ENCODE measurements around the gene USP21.

The USP21 gene

DNA sequence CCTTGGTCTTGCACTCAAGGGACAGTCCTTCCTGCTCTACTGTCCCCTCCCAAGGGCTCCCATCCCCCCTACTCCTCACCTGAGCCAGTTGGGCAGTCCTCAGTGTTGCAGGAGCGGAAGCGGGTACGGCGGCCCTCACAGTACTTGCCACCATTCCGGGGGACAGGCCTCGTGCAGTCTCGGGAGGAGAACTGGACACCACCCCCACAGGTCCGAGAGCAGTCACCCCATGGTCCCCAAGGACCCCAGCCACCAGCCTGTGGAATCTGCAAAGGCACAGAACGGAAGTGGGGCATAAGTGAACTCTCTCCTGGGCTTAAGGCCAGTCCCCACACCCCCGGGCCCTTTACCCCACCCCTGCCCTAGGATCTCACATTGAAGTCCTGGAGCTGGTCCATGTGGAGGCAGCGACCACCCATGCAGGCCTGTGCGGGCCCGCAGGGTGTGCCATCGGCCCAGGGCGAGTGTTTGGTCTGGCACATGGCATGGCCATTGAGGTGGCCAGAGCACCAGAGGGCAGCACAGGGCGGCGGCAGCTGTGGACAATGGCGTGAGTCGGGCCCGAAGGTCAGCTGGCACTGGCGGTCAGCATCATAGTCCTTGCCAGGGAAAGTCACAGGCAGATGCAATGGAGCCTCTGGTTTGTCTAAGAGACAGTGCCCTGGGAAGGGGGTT is 34.4 kb downstream of the USP21 start:
- no peak for DNase-seq (ENCODE audit: low spot score)

DNA sequence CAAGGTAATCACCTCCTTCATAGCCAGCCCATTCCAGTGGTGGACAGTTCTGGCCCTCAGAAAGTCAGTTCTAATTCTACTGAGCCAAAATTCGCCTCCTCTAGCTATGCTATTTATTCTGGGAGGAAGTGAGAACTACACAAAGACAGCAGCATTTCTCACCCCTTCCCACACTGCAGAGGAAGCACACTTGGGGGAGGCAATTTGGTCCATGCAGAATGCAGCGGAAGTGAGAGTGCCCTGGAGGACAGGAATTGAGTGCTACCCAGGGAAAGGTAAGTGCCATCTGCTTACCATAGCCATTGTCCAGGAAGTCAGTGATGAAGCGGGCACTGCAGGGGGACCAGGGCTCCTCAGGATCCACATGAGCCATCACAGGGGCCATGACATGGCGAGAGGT is 35.9 kb downstream of the USP21 start:
- DNase-seq (ENCODE audit: low spot score), result no peak

DNA sequence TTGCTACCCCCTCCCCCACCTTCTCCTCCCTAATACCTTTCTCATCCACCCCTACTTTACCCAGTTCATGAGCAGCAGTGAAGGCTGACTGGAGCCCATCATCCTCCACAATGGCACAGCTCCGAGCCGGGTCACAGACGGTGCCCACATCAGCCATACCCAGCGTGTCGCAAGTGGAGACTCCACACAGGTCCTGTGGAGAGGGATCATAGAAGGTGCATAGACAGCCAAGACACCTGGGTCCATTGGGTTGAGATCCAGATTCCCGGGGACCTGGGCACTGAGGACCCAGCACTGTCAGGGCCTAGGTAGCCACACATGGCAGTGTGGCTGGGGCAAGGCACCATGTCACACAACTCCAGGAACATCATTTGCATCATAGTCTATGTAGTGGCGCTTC is 36.8 kb downstream of the USP21 start:
- DNase-seq (ENCODE audit: low spot score), result no peak

DNA sequence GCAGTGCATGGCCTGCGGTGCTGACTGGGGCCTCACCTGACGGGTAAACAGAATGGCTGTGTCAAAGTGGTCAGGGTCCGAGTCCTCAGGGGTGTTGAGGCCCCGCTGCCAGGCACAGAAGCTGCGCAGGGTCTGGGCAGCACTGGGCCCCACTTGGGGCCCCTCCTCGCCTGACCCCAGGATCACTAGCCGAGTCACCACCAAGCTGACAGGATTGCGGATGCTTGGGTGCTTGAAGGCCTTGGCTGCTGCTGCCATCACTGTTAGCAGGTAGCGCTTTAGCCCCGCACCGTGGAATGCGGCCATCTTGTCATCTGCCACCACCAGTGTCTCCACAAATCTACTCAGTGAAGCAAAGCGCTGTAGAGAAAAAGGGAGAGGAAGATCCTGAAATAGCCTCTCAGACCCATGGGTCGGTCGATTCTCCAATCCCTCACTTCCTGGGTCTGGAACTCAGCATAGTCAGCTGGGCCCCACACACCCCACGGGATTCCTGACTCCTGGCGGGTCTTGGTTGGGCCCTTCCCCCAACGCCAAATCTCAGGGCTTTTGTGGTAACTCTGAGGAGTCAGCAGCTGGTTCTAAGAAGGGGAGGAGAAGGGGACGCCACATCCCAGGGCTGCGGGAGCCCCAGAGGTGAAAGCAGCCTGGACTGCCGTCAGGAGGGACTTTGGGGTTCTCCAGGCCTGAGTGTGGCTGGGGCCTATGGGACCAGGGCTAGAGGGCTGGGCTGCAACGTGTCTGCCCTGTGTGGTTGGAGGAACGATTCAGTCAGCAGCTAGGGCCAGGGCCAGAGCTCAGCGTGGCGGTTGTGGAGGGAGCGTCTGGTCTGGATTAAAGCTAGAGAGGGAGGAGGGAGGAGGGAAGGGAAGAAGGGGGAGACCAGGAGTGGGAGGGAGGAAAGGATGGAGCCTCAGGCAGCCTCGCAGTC is 37.5 kb downstream of the USP21 start:
- peak; percentile 78 for DNase-seq (ENCODE audit: low spot score)

DNA sequence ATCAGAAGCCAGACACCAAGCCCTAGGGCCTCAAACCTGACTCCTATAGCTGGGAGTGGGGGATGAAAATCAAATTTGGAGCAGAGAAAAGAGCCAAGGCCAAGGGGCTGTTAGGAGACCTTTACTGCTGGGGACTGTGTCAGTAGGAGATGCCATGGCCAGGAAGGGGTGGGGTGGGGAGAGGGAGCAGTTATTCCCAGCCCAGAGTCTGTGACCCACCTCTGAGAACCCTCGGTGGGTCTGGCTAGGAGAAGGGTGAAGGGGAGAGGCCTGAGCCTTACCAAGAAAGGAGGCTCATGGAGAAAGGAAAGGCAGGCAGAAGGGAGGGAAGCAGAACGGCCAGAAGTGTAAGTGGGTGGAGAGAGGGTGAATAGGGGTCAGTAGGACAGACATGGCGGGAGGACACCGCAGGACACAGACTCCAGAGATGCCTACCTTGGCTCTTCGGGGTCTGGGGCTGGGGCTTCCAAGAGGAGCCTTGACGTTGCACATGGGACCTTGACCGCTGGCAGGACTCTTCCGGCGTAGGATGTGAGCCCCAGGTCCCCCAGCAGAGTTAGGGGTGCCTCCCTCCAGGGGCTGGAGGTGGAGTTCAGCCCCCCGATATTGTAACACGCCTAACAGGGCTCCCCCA is 38.4 kb downstream of the USP21 start:
- DNase-seq (ENCODE audit: low spot score), result no peak

DNA sequence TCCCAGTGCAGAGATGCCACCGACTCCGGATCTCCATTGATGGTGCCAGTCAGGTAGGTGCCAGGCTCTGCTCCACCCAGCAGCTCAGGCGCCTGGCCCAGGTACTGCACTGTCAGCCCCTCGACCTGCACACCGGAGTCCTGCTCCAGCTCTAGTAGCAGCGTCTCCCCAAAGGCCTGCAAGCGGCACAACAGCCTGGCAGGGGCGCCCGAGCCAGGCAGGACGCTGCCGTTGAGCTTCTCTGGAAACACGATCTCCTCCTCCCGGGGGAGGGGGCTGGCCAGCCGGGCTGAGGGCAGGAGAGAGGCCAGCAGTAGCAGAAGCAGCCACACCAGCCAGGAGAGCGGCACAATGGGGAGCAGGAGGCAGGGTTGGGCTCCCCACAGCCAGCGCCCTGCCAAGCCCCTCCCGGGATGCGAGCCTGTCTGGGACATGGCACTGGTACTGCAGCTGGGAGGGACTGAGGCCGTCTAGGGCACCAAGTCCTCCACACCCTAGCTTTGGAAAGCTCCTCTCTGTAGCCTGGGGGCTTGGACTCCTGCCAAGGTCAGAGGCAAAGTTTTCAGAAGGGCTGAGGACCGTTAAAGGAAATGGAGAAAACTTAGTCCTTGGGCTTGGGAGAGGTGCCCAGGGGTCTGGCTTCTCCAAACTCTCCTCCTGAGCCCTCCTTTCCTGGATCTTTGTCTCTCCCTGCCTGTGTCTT is 39.0 kb downstream of the USP21 start:
- DNase-seq (ENCODE audit: low spot score), result peak; percentile 81

DNA sequence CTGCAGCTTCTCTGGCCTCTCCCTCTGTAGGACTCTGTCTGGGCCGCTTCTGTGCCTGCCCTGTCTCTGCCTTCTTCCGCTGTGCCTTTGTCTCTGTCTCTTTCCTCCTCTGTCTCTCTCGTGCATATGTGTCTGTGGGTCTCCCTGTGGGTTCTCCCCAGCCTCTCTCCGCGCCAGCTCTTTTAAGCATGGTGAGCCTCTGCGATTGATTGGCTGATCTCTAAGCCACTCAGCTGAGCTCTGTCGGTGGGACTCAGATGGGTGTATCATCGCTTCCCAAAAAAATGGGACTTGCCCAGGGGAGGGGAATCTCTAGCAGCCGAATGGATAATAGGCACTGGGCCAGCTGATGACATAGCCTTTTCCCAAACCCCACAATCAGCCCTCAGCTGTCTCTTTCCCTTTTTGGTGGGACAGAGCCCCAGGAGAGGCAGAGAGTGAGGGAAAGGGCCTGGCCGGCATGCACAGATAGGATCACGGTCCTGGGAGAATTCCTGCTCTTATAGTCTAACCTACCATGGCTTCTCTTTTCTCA is 39.7 kb downstream of the USP21 start, which contains the start of gene ADAMTS4:
TSS of gene ADAMTS4 (minus strand) at position 158 of the 535 bp plus-strand sequence. CDS start 427 bp downstream, outside the sequence.
- peak; percentile 72 for DNase-seq (ENCODE audit: low spot score)

DNA sequence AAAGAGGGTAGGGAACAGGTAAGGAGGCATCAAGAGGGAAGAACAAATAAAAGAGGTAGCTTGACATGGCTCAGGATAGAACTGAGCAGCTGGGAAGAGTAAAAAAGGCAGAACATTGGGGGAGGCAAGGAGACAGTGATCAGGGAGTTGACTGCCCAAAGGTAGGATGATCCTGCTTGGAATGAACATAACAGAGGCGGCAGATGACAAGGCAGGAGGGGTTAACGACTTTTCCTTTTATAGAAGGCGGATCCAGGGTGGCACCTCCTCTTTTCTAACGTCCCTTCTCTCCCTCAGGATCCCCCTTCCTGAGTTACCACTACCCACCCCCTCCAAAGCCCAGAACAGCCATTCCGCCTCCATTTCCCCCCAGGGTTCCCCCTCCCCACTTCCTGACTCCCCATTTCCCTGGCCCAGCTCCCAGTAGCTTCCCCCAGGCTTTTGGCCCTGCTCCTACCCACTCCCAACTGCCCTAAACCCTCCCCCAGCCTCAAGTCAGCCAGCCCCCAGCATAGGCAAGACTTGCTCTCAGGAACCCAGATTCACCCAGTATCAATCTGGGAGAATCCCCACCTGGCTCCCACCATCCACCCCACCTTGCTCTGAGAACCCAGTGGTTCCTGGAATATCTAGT is 40.3 kb downstream of the USP21 start:
- DNase-seq (ENCODE audit: low spot score), result no peak

DNA sequence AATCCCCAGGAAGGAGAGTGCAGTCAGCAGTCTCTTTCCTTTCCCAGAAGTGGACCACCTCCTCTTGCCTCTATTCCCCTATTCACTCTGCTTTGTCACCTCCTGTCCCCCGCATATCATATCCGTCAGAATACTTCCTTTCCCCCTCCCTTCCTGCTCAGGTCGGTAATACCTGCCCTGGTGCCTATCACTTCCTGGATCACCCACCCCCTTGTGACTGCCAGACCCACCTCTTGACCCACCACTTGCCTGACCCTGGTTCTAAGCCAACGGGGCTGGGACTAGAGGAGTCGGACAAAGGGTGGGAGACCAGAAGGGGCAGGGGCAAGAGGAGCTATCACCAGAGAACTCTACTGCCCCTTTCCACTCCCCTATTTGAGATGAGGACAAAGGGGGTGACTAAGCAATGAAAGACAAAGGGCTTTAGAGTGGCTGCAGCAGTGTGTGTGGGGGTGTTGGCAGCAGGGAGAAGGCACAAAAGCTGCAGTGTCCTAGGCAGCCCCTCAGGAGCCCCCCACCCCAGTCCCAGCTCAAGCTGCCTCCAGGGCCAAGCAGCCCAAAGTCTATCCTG is 41.2 kb downstream of the USP21 start:
- DNase-seq (ENCODE audit: low spot score), result no peak

DNA sequence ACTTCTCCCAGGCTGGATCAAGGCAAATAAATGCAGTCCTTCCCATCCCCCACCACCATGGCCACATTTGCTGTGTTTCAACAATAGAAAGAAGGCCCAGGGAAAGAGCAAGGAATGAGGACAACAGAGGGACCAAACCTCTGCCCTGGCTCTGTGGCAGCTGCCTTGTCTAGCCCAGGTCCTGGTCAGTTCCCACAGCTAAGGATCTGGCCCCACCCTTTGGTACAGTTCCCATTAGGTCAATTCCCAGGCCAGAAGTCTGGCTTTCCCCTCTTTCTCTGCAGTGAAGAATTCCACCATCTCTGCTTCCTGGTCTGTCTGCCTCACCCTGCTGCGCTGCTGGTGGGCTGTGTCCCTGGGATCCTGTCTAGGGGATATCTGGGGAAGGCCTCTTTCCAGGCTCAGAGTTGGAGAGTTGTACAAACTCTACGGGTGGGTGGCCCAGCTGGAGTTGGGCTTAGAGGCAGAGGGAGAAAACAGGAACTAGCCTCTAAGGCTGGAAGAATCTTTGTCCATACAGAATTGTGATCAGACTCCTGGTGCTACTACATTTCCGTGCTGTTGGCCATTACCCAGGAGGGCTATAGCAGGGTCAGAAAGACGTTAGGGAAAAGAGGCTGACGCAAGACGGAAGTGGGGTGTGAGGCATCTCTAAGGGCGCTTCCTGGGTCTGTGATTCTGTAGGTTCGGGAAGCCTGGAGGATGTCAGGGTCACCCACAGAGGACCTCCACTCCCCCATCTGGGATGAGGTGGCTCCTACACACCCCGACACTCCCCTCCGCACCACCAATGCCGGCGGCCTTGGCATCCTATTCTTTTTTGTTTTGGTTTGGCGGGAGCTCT is 41.9 kb downstream of the USP21 start:
- DNase-seq (ENCODE audit: low spot score), result no peak

DNA sequence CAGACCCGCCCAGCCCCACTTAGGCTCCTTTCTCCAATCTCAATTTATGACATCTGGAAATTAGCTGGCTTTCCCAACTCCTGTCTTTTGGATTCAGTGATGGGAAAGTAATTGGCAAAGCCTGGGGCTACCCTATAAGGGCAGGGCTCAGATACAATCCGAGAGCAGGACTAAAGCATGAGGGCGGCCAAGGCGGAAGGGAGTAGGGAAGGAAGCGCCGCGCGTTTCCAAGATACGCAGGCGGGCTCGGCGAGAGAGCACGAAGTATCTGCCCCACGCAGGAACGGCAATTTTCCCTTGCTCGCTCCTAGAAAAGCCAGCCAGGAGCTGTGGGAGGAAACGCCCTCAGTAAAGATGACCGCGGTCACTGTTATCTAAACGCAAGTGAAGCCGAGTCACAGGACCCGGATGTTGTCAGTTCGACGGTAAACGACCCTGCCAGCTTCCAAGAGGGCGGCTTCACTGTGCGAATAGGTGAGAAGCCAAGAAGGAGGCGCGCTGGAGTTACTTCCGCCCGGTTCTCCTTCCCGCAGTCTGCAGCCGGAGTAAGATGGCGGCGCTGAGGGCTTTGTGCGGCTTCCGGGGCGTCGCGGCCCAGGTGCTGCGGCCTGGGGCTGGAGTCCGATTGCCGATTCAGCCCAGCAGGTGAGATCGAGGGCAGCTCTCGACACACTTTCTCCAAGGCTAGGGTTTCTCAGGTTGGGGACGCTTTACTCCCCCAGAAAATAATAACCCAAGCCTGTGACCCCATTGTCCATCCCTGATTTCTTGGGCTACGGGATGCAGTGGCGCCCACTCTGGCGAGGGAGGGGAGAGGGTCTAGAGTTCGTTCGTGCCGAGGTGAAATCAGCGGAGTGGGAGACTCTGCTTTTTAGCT is 42.8 kb downstream of the USP21 start, which contains the start of gene NDUFS2:
TSS of gene NDUFS2 (plus strand) at position 532 of the 877 bp plus-strand sequence. CDS start at position 551, 19 bp downstream.
- peak; percentile 95 for DNase-seq (ENCODE audit: low spot score)

DNA sequence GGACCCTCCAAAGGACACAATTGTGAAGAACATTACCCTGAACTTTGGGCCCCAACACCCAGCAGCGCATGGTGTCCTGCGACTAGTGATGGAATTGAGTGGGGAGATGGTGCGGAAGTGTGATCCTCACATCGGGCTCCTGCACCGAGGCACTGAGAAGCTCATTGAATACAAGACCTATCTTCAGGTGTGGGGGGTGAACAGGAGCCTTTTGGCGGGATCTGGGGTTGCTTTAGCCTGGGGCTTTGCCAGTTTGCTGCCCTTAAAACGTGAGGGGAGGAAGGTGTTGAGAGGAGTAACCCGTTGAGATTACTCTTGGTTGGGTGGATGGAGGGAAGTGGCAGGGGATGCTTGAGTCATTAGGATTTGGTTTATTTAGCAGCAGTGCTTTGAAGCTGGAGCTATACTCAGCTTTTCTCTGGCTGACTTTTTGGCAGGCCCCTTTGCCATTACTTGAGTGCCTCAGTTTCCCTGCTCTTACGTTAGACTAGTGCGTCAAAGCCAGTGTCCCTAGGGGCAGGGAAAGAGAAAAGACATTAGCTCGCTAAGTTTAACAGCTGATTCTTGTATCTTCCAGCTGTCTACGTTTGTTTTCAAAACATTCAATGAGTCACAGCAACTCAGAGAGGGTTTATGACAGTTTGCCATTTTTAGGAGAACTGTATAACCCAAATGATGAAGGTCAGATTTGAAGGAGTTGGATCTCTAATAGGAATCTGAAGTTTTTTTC is 47.3 kb downstream of the USP21 start:
- no peak for DNase-seq (ENCODE audit: low spot score)

DNA sequence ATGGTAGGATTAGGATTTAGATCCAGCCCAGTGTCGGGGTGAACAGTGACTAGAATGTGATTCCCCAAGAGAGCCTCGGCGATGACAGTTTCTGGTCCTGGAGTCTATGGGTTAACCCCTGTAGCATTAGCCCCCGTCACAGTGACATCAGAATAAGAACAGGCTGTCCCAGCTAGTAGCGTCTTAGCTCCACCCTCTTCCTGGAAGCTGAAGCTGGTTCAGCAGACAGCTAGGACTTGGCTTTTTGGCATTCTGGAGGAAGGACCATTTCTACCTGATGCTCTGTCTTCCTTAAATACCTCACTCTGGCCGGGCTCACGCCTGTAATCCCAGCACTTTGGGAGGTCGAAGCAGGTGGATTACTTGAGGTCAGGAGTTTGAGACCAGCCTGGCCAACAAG is 47.9 kb downstream of the USP21 start:
- no peak for DNase-seq (ENCODE audit: low spot score)

DNA sequence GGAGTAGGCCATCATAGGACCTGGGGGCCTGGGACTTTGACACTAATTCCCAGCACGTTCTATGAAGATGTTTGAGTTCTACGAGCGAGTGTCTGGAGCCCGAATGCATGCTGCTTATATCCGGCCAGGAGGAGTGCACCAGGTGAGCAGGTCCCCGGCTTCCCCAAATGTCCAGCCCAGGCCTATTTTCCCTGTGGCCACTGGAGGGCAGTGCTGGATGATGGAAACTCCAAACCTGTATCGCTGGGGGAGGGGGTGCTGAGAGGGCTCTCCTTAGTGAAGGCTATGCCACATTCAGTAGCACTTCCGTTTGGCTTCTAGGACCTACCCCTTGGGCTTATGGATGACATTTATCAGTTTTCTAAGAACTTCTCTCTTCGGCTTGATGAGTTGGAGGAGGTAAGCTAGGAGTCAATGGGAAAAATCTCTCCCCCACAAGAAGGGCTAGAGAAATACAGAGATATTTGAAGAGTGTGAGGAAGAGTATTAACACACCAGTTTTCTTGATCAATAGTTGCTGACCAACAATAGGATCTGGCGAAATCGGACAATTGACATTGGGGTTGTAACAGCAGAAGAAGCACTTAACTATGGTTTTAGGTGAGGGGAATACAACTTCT is 50.6 kb downstream of the USP21 start:
- DNase-seq (ENCODE audit: low spot score), result peak; percentile 81

DNA sequence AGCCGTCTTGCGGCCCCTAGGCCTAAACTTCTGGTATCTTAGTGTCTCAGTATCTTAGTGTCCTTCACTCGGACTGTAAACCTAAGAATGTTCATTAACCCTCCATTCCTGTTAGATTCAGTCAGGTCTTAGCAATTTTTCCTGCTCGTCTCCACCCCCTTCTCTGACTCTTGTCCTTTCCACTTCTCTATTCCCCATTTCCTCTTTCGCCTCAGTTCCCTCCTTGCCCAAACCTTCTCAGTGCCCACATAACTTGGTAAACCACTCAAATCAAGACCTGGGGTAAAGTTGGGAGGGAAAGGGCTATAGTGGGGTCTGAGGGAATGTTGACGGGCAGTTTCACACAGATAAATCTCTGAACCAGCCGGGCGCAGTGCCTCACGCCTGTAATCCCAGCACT is 55.1 kb downstream of the USP21 start:
- no peak for DNase-seq (ENCODE audit: low spot score)

DNA sequence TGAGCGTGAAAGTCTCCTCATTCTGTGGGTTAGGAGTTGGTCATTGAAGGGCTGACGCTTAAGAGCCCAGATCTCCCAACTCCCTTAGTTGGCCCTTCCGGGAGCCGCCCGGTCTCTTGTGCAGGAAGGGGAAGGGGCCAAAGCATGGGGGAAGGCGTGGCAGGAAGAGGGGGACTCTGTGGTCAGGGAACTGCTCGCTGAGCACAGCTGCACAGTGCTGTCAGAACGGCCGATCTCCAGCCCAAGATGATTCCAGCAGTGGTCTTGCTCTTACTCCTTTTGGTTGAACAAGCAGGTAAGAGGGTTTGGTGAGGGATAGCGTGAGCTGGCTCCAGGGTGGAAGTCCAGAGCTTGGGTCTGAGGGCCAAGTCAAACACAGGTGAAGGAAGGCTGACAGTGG is 55.8 kb downstream of the USP21 start, which contains the start of gene FCER1G:
TSS of gene FCER1G (plus strand) at position 220 of the 400 bp plus-strand sequence. CDS start at position 247, 27 bp downstream.
- DNase-seq (ENCODE audit: low spot score), result peak; percentile 36

All from ecto neural progenitor cell (in vitro differentiated cells).